D721Med (cell line): ENCODE data around the gene NDUFB3.

Experiments used
- DNase-seq: peaks from one replicate; pipeline ENCODE4 v3.0.0; 2011; ENCODE audit warnings: low spot score; ENCODE audit not compliant: insufficient read length
- FAIRE-seq: peaks from 2 replicates; lab custom pipeline; 2011; peaks lifted over from hg19 to GRCh38; lab: Jason Lieb, UNC
- CTCF ChIP-seq: IDR thresholded peaks from 2 replicates; pipeline ENCODE4 v1.5.1; 2012; ENCODE audit warnings: mild to moderate bottlenecking, control low read depth; ENCODE audit not compliant: insufficient read depth; ENCODE audit errors: missing control alignments

The NDUFB3 gene

DNA sequence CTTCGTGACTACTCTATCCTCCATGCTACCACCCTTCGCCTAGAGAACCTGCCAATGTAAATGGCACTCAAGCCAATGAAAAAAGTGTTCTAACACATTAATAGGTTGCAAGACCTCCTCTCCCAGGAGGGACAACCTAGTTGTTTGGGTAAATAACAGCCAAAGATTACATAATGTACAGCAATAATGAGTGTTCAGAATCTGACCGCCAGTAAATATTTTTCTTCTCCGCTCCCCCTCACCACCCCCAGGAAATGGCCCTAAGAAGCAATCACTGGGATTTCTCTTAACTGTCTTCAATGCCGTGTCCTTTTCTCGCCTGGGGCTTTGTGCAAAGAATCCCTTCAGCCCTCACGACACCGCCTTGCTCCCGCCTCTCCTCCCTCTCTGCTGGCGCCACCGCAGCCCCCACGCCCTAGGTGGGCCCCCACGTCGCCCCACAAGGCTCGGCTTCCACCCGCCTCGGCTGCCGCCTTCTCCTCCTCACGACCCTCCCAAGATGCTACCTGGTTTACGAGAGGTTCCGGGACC lies 788 bp upstream of the NDUFB3 start:
- no peak for DNase-seq
- no peak for FAIRE-seq
- TF ChIP-seq CTCF: no peak

GRCh38 chr2:201072201-201072530 lies 365 bp downstream of the NDUFB3 start:
- DNase-seq (no peak), FAIRE-seq (peak; percentile 70)
- TF ChIP-seq CTCF: no peak

- TF ChIP-seq CTCF: no peak
- no peak for FAIRE-seq
- DNase-seq: no peak
These were observed 1.3 kb downstream of the NDUFB3 start for GRCh38 chr2:201073071-201073470.

GRCh38 chr2:201074996-201075395 lies 3.2 kb downstream of the NDUFB3 start:
- FAIRE-seq (no peak), DNase-seq (no peak)
- TF ChIP-seq CTCF: no peak

- DNase-seq (no peak), FAIRE-seq (no peak)
- no peak for TF ChIP-seq CTCF
These were observed 13.1 kb downstream of the NDUFB3 start for GRCh38 chr2:201084863-201085262.

DNA sequence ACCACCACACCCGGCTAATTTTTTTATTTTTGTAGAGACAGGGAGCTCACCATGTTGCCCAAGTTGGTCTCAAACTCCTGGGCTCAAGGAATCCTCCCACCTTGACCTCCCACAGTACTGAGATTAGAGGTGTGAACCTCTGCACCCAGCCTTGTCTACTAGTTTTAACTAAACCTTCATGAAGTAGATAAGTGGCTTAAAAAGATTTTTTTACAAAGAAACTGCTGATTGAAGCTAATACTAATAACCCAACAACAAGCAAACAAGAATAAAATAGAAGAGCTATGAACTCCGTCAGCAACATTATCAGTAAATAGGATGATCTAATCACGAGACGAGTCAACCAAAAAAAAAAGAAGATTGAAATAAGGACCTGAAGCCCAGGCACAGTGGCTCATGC lies 18.8 kb downstream of the NDUFB3 start:
- FAIRE-seq (no peak), DNase-seq (no peak)
- TF ChIP-seq CTCF: no peak

GRCh38 chr2:201093573-201093972 lies 21.8 kb downstream of the NDUFB3 start:
- no peak for TF ChIP-seq CTCF
- no peak for FAIRE-seq

More at GRCh38 chr2:201093573-201093972, 21.8 kb downstream of the NDUFB3 start:
- DNase-seq: no peak
